Measurements from ENCODE around the gene STPG4.
"Not testable (repeated sequence)": the region's sequence is repeated elsewhere in the genome, so short reads cannot be mapped to it uniquely, and the experiment has no call there.

The STPG4 gene

DNA sequence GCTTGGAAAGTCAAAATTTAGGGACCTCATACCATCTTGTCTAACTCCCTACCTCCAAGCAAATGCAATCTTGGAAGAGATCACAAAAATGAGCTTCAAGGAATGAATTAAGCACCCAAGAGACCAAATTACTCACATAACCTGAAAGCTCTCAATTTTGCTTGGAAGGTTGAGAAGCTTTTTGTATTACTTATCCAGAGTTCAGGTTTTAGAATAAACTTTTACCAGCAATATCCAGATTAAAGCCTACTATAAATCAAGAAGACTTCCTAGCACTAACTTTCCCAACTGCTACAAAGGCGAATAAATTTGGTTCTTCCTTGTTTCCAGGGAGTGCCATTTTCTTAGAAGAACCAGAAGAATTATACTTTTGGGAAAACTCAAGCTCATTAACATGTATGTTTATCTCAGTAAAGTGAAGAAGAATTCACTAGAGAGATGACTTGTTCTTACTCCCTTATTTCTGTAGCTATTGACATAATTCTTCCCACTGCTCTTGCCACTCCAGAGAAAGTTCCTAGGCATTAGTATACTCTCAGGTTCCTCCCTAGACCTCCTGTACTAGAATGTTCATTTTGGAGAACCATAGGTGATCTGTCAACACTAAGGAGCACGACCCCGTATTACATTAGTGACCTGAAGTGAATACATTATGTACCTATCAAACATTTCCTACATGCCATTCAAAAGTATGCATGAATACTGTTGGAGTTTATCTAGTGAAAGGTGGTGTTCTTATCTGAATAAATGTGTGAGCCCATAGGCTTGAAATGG is 18.0 kb upstream of the STPG4 start:
- FAIRE-seq, result no peak

DNA sequence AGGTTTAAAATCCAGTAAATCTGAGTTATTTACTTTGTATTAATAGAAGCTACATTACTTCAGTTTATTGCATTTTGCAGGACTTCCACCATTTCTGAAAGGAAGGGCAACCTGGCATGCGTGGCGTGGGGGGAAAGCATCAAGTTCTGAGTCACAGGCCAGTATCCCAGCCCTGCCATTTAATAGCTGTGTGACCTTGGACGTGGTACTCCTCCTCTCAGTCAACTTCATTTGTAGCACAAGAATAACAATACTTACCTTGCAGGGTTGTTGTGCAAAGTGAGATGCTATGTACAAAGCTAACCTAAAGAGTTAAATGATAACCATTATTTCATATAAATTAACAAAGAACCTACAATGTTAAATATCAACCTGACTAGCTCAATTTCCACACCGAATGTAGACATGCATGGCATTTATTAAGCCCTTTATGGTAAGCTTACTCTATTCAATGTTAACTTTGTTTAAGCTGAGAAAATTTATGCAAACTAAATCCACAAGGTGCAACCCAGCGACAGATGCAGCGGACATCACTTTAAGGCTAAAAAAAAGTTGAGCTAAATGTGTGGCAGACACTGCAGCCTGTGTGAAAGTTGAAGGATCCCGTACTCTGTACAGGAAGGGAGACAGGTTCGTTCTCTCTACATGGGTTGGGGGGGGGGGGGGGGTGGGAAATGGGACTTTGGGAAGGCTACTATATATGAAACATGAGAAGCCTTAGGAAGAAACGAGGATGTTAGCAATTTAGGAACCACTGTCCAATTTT is 17.2 kb upstream of the STPG4 start:
- FAIRE-seq, result no peak

DNA sequence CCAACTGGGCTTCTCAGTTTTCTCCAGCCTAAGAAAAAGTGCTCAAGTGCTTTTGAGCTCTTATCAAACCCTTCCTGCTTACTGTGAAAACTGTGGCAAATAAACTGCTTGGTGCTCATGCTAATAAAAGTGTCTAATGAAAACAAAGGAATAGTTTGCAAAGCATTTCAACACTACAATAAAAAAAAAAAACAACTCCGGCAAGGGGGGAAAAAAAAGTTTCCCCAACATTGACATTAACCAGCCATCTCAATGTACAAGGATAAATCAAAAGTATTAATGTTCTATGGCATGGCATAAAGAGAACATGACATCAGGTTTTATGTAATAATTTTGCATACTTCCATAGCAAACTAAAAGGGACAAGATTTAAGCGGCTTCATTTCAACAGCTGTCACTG is 14.7 kb upstream of the STPG4 start:
- FAIRE-seq, result no peak

DNA sequence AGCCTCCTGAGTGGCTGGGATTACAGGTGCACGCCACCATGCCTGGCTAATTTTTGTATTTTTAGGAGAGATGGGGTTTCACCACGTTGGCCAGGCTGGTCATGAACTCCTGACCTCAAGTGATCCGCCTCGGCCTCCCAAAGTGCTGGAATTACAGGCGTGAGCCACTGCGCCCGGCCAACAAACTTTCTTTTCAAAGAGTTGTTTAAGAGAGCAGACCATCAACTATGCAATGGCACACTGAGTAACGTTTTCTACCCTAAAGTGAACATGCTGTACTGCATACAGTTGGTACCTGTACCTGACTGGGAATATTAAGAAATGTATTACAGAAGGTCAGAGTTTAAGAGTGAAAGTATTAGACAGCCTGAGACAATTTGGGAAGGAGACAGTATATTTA is 13.8 kb upstream of the STPG4 start:
- not testable (repeated sequence) for FAIRE-seq

DNA sequence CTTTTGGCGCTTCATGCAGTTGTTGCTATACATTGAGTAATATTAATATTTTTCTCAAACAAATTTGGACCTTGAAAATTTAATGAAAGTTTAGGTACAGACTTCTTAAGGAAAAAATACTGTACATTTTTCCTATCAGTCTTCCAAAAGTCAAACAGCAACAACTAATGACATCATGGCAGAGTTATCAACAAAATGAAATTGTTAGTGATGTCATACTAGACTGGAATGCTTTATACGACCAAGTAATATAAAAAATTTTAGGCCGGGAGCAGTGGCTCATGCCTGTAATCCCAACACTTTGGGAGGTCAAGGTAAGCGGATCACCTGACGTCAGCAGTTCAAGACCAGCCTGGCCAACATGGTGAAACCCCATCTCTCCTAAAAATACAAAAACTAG is 12.0 kb upstream of the STPG4 start:
- FAIRE-seq, result no peak

DNA sequence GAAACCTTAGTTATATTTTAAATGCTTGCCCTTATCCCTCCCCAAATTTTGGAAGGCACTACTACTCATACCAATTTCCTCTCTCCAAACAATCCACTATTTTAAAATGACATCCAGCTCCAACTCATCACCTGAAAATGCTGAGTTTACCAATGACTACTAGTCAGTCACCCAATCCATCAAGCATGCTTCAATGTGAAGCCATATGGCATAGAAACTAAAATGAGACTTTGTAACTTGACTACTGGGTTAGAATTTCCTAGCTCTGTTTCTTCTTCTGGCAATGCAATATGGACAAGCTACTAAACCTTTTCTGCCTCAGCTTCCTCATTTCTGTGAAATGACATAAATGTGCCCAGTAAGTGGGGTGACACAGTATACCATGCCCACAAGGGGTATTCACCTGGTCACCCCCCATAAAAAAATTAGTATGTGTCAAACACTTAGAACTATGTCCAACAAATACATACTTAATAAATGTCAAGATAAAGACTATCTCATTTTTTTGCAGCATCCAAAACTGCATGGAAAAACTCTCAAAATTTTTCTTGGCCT is 10.0 kb upstream of the STPG4 start:
- FAIRE-seq, result no peak

DNA sequence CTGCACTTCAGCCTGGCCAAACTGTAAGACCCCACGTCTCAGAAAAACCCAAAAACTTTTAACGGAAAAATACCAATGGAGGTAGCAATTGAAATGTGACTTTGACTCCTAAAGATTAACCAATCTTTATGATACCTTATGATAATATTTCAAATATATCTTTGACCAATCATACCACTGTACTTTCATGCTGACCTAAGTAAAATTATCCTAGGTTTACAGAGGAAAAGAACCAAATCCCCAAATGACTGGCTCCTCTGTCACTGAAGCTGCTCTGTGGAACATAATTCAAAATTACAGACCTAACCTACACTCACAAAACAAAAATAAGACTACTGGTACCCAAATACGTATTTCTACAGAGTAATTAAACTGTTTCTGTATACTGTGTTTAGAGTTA is 7.7 kb upstream of the STPG4 start:
- no peak for FAIRE-seq

DNA sequence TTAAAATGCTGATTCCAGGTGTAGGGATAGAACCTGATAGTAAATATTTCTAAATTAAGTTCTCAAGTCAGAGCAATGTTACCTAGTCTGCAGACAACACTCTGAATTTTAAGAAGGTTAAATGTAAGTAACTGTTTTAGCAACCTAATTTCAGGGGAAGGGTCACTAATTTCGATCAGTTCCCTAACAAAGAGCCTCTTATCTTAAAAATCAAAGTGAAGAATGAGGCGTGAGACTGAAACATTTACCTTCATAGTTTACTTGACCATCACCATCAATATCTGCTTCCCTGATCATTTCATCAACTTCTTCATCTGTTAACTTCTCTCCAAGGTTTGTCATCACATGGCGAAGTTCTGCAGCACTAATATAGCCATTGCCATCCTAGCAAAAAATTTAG is 6.4 kb upstream of the STPG4 start:
- FAIRE-seq, result no peak

DNA sequence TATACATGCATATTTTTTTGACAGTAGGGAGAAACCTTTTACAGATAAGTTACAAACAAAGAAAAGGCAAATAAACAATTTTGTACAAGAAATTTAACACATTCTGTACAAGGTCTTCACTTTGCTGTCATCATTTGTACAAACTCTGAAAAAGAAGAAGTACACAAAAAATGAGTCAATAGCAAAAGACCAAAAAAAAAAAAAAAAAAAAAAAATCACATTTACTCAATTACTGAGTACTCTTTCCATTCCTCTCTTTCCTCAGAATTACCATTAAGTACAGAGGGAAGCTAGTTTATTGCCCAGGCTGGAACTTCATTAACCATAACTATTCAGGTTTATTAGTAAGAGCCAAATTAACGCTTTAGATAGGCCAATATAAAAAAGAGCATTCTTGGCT is 5.6 kb upstream of the STPG4 start:
- no peak for FAIRE-seq

DNA sequence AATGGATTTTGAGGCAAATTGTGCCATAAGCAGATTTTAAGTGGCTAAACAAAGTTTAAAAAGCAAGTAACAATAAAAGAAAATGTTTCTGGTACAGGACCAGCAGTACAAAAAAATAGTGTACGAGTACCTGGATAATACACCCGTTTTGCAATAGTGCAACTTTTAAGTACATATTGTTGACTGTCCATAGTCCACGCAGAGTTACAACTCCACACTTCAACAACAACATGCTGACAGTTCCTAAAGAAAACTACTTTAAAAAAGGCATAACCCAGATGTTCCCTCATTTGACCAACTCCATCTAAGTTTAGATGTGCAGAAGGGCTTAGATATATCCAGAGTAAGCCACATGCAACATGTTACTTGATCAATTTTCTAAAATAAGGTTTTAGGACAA is 5.1 kb upstream of the STPG4 start:
- FAIRE-seq, result no peak

DNA sequence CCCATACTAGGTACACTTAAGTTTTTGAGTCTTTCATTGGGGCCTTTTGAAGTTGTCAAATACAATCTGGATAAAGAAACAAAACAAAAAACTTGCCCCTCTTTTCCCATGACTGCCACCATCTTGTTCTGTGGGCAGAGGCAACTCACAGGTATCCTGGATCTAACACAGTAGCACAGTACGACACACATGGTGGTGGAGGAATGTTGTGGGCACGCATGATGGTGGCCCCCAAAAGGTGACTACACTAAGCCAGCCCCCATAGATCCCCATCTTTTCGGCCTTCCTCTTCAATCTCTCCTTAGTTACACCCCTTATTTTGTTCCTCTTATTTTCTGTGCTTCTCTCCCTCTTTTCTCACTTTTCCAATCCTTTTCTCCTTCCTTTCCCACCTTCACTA is 4.5 kb upstream of the STPG4 start:
- no peak for FAIRE-seq

DNA sequence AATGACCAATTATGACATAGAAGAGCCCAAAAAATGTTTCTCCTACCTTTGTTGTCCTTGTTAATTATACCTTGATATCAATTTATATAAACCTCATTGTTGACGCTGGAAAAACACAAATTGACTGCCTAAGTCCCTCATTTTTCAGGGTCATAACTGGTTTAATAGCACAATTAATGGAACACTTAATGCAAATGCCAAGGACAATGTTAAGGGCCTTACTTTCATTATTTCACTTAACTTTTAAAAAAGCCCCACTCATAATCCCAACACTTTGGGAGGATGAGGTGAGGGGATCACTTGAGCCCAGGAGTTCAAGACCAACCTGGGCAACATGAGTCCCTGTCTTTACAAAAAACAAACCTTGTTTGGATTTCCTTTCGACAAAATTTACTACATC is 3.5 kb upstream of the STPG4 start:
- no peak for FAIRE-seq

DNA sequence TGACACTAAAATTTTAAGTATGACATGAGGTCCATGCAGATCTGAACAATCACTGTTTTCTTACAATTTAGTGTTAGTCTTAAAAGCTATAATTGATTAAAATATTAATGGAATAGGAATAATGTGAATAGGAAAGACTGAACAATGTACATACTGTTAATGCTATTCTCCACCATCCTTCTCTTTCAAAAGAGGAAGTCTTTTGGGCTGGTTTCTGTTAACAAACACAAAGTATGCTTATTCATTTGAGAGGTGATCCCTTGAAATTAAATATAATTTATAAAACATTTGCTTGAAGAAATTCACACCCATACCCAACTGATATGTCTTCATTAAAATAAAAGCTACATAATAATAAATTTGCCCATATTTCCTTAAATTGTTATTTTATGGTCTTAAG is 2.3 kb downstream of the STPG4 start:
- no peak for FAIRE-seq

DNA sequence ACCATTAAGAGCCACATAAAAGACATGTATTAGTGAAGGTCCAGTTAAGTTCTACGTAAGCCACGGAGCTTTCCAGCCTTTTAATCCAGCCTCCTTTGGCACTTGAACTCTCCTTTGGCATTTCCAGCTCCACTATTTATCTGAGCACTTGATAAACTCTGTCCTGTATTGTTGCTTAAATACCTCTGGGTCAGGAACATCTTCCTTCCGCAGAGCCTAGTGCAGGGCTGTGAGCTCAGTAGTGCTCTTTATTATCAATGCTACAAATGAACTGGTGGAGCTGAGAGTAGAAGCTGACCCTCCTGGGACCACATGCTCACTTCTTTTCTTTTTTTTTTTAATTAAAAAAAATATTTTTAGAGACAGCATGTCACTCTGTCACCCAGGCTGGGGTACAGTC is 4.9 kb downstream of the STPG4 start:
- FAIRE-seq, result no peak

DNA sequence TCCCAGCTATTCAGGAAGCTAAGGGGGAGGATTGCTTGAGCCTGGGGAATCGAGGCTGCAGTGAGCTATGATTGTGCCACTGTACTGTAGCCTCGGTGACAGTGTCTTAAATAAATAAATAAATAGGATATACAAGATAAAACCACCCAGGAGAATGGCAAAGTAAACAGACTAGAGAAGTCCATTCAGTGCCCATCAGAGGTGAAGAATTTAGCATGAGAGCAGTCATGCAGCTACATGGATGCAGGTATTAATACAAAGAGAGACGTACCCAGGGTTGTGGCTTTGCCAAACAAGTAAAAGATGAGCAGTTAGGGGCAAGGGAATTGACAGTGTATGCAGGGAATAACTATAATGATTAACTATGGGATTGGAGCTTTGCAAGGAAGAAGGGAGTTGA is 8.1 kb downstream of the STPG4 start:
- FAIRE-seq, result no peak

DNA sequence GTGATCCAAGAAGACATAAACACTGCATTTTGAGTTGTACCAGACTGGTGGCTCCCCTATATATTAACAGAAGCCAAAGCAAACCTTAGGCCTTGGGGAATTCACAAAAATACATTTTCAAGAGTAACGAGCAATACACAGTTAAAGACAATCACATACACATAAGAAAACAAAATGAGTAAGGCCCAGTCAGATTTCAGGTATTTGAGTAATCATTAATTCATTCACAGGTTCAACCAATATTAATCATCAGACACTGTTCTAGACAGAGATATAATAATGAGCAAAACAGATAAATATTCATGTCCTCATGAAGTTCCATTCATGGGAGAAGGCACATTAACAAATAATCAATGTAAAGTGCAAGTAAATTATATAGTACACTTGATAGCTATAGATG is 9.6 kb downstream of the STPG4 start:
- no peak for FAIRE-seq

DNA sequence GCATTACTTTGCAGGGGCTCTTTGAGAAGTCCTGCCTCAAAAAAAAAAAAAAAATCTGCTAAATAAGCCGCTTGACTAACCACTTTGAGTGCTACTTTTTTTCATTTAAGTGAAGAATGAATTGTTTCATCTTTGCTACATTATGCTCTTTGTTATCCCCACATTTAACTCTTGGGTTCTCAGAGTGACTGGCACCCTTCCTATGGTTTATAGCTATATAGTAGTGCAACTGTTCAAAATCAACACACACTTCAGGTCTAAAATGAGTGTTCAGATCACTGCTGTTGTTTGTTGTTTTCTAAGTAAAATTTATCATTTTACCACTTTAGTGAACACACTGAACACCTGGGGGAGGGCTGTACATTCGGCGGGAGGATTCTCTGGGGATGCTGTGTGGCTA is 13.6 kb downstream of the STPG4 start:
- no peak for FAIRE-seq

DNA sequence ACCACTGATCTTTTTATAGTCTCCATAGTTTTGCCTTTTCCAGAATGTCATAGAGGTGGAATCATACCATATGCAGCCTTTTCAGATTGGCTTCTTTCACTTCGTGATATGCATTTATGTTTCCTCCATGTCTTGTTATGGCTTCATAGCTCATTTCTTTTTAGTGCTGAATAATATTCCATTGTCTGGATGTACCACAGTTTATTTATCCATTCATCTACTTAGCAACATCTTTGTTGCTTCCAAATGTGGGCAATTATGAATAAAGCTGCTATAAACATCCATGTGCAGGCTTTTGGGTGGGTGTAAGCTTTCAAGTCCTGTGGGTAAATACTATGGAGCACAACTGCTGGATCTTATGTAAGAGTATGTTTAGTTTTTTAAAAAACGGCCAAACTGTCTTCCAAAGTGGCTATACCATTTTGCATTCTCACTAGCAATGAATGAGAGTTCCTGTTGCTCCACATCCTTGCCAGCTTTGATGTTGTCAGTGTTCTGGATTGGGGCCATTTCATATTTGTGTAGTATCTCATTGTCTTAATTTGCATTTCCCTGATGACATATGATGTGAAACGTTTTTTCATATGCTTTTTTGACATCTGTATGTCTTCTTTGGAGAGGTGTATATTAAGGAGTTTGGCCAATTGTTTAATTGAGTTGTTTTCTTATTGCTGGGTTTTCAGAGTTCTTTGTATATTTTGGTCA is 20.6 kb downstream of the STPG4 start:
- no peak for FAIRE-seq

DNA sequence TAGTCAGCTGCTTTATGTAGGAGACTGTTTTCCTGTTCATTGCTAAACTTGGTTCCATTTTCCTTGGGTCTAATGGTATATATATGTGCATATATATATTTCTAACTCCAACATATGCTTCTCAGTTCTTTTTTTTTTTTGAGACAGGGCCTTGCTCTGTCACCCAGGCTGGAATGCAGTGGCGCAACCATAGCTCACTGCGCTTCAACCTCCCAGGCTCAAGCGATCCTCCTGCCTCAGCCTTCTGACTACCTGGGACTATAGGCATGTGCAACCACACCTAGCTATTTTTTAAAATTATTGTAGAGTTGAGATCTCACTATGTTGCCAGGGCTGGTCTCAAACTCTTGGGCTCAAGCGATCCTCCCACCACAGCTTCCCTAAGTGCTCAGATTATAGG is 22.1 kb downstream of the STPG4 start:
- FAIRE-seq, result no peak

DNA sequence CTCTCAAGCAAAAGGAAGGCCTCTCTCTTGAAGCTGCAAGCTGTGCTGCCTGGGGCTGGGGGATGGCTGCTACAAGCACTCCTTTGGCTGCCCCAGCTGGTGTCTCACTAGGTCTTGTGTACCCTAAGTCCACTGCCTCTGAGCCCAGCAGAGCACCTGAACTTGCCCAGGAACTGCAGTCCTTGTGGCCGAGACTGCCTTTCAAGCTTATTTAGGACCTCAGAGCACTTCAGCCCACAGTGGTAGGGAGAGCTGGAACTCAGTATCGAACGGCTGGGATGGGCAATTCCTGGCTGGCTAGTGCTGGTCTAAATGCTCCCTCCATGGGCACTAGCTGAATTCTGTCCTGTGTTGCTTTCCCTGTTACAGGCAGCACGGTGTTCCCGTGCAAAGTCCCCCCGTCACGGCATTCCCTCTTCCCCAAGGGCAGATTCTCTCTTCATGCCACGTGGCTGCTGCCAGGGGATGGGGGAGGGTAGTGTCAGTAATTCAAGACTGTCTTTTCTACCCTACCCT is 25.9 kb downstream of the STPG4 start:
- no peak for FAIRE-seq

DNA sequence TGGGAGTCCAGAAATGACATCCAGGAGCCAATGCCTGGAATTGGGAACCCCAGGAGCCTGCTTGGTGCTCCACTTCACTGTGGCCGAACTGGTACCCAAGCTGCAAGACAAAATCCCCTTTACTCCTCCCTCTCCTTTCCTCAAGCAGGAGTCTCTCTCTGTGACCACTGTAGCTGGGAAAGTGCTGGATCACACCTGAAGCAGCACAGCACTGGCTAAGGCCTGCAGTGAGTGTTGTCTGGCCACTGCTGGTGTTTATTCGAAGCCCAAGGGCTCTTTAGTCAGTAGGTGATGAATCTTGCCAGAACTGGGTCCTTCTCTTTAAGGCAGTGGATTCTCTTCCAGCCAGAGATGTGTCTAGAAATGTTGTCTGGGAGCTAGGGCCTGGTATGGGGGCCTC is 26.4 kb downstream of the STPG4 start:
- no peak for FAIRE-seq

DNA sequence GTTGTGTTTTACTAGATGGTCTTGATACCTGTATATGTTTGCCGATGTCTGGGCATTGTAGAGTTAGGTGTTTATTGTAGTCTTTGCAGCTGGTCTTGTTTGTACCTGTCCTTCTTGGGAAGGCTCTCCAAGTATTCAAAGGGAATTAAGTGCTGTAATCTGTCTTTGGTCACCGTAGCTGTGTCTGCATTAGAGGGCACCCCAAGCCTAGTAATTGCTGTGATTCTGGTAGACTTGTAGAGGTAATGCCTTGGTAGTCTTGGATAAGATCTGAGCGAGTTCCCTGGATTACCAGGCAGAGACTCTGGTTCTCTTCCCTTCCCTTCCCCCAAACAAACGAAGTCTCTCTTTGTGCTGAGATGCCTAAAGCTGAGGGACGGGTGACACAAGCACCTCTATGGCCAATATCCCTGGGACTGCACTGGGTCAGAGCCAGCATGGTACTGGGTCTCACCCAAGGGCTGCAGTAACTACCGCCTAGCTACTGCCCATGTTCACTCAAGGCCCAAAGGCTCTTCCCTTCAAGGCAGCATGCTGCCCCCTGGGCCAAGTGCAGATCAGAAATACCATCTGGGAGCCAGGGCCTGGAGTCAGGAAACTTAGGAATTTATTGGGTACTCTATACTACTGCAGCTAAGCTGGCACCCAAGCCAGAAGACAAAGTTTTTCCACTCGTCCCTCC is 27.1 kb downstream of the STPG4 start:
- FAIRE-seq, result no peak

DNA sequence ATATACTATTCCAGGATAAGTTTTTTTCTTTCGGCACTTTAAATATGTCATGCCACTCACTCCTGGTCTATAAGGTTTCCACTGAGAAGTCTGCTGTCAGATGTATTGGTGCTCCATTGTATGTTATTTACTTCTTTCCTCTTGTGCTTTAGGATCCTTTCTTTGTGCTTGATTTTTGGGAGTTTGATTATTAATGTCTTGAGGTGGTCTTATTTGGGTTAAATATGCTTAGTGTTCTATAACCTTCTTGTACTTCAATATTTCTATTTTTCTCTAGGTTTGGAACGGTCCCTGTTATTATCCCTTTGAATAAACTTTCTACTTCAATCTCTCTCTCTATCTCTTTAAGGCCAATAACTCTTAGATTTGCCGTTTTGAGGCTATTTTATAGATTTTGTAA is 28.3 kb downstream of the STPG4 start:
- FAIRE-seq, result no peak
